Epithelial cell of esophagus (primary cell): Measurements from ENCODE around the gene MYBPC1.

ENCODE experiments used
- DNase-seq: peaks from one replicate; pipeline ENCODE4 v3.0.0; 2010; ENCODE audit warnings: low read depth
- H3K4me3 ChIP-seq: 2 replicates; pipeline ENCODE4 v1.5.1; 2011; ENCODE audit warnings: mild to moderate bottlenecking, low read length, control low read depth
- CTCF ChIP-seq: IDR thresholded peaks from 2 replicates; pipeline ENCODE4 v1.5.1; 2011; ENCODE audit warnings: low read depth, mild to moderate bottlenecking, low read length, control low read depth, inconsistent platforms; ENCODE audit not compliant: insufficient read depth; ENCODE audit errors: missing control alignments

Gene MYBPC1

GRCh38 chr12:101599311-101599710 lies 4.5 kb downstream of the MYBPC1 start:
- TF ChIP-seq CTCF: no peak
- no peak overlapping the region for H3K4me3 ChIP-seq
- no peak for DNase-seq

GRCh38 chr12:101599771-101600484 lies 5.2 kb downstream of the MYBPC1 start:
- DNase-seq: no peak
- TF ChIP-seq CTCF: no peak
- no peak overlapping the region for H3K4me3 ChIP-seq

DNA sequence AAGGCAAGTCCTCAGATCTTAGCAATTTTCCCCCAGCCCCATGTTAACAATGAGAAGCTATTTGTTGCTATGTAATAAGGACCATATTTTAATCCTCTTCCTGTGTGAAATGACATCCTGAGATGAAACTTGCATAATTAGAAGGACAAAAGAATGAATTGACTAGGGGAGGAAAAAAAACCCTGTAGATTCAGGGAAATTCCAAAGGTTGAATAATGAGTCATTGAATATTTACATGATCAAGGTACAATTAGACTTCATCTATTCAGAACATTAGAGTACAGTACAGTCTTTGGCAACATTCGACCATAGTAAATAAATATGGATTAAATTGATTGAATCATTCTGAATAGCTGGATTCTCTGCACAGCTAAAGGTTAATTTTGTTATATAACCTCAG lies 9.4 kb downstream of the MYBPC1 start:
- H3K4me3 ChIP-seq: no peak overlapping the region
- DNase-seq: peak; percentile 52
- no peak for TF ChIP-seq CTCF

DNA sequence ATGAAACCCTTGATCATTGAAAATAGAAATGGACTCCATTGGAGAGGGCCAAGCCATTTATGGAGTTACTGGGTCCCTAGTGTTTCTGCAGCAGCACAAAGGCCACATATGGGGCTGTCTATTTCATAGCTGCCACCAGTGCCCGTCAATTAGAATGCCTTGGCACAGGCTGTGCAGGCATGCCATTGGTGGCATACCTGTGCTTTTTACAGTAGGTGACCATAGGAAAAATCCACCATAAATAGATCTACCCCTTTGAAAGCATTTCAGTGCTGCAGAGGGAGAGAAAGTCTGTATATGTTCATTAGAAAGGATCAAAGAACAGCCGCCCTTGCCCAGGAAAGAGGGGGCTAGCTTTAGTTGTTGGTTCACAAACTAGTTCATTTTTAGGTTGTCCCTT lies 13.1 kb downstream of the MYBPC1 start:
- no peak overlapping the region for H3K4me3 ChIP-seq
- TF ChIP-seq CTCF: no peak
- no peak for DNase-seq

- no peak for TF ChIP-seq CTCF
- DNase-seq: peak; percentile 54
- no peak overlapping the region for H3K4me3 ChIP-seq
Observed at GRCh38 chr12:101608301-101609133, 13.7 kb downstream of the MYBPC1 start.

GRCh38 chr12:101609198-101609597 lies 14.4 kb downstream of the MYBPC1 start:
- no peak for TF ChIP-seq CTCF
- no peak overlapping the region for H3K4me3 ChIP-seq
- no peak for DNase-seq
